Measurements from ENCODE around the gene SELPLG. TPM values are rescaled to one million over a fixed set of nuclear protein-coding genes. Genes with fewer than 3 reads are reported as not detected.

SELPLG gene
- total RNA-seq, 4 donors from 2014 or later = 3.6 to 12.4 (median 5.5) TPM

- no peak for TF ChIP-seq POLR2A (IDR thresholded peaks at IDR 0.05)
- TF ChIP-seq POLR2AphosphoS5 (IDR thresholded peaks at IDR 0.05) = no peak
- TF ChIP-seq, protein P1, sequence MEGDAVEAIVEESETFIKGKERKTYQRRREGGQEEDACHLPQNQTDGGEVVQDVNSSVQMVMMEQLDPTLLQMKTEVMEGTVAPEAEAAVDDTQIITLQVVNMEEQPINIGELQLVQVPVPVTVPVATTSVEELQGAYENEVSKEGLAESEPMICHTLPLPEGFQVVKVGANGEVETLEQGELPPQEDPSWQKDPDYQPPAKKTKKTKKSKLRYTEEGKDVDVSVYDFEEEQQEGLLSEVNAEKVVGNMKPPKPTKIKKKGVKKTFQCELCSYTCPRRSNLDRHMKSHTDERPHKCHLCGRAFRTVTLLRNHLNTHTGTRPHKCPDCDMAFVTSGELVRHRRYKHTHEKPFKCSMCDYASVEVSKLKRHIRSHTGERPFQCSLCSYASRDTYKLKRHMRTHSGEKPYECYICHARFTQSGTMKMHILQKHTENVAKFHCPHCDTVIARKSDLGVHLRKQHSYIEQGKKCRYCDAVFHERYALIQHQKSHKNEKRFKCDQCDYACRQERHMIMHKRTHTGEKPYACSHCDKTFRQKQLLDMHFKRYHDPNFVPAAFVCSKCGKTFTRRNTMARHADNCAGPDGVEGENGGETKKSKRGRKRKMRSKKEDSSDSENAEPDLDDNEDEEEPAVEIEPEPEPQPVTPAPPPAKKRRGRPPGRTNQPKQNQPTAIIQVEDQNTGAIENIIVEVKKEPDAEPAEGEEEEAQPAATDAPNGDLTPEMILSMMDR (IDR thresholded peaks at IDR 0.05) = no peak
- no peak for TF ChIP-seq EP300 (IDR thresholded peaks at IDR 0.05)
- no peak for ATAC-seq
- WGBS, 2 donors (ENCODE audit: low coverage in 1 of 2) = 66 to 77% methylated on average over 3 of the region's 3 CpGs
- peaks cover 6 to 91% of the 10 kb centered on the region in 2 donors for H3K36me3 ChIP-seq
- H3K4me3 ChIP-seq = no peak overlapping the region
- no peaks in the 10 kb centered on the region for H3K9me3 ChIP-seq
- no peaks in the 10 kb centered on the region for H3K27me3 ChIP-seq
- peaks cover 2 to 36% (median 3%) of the 10 kb centered on the region in 3 donors for H3K4me1 ChIP-seq
- H3K27ac ChIP-seq = no peak overlapping the region
Observed at GRCh38 chr12:108653922-108654321, 20.2 kb upstream of the SELPLG start.

- Histone ChIP-seq H3K27me3 (no peaks in the 10 kb centered on the region), H3K27ac (no peak overlapping the region), H3K4me3 (no peak overlapping the region), H3K36me3 (peaks cover 0 to 91% of the 10 kb centered on the region in 2 donors), H3K4me1 (peaks cover 2 to 37% (median 3%) of the 10 kb centered on the region in 3 donors), H3K9me3 (no peaks in the 10 kb centered on the region)
- TF ChIP-seq, protein P1 (IDR thresholded peaks at IDR 0.05) = no peak
- TF ChIP-seq POLR2AphosphoS5 (IDR thresholded peaks at IDR 0.05) = no peak
- TF ChIP-seq EP300 (IDR thresholded peaks at IDR 0.05) = no peak
- TF ChIP-seq POLR2A (IDR thresholded peaks at IDR 0.05) = no peak
- ATAC-seq = no peak
Observed at GRCh38 chr12:108653082-108653516, 19.4 kb upstream of the SELPLG start.

GRCh38 chr12:108650083-108650482 is 16.4 kb upstream of the SELPLG start:
- Histone ChIP-seq H3K4me3 (no peak overlapping the region), H3K4me1 (peaks cover 2 to 67% (median 4%) of the 10 kb centered on the region in 3 donors), H3K27ac (peak overlapping the region in 3 of 4 donors; percentile 70 to 78 (median 72)), H3K36me3 (peaks cover 0 to 90% of the 10 kb centered on the region in 2 donors), H3K9me3 (no peaks in the 10 kb centered on the region), H3K27me3 (no peaks in the 10 kb centered on the region)
- no peak for TF ChIP-seq EP300 (IDR thresholded peaks at IDR 0.05)
- TF ChIP-seq POLR2AphosphoS5 (IDR thresholded peaks at IDR 0.05) = no peak
- TF ChIP-seq, protein P1 (IDR thresholded peaks at IDR 0.05) = no peak
- TF ChIP-seq POLR2A (IDR thresholded peaks at IDR 0.05) = no peak
- 47% methylated on average over 2 of the region's 2 CpGs; no CpG with 5 or more reads in 1 of the 2 donors for WGBS, 2 donors (ENCODE audit: low coverage in 1 of 2)
- ATAC-seq = no peak

- H3K4me1 ChIP-seq = peaks cover 2 to 71% (median 8%) of the 10 kb centered on the region in 3 donors
Observed at GRCh38 chr12:108649669-108650068, 16.0 kb upstream of the SELPLG start.

DNA sequence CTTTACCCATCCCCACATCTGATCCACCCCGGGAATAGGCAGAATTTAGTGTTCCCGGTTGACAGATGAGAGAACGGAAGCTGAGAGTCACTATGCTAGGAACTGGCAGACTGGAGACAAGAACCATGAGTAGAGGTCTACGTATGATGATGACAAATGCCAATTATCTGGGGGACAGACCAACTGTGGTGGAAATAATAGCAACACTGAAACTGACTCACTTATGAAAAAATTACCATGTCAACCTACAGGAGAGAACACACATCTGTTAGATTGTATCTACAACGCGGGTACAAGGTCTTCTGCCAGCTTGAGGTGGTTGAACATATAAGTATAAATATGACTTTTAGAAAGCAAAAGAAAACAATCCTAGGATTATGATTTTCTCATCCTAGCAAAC is 15.4 kb upstream of the SELPLG start:
- Histone ChIP-seq H3K36me3 (peaks cover 0 to 86% of the 10 kb centered on the region in 2 donors), H3K27me3 (no peaks in the 10 kb centered on the region), H3K27ac (peak overlapping the region in 3 of 4 donors; percentile 70 to 78 (median 72)), H3K9me3 (no peaks in the 10 kb centered on the region), H3K4me3 (no peak overlapping the region), H3K4me1 (peaks cover 2 to 76% (median 13%) of the 10 kb centered on the region in 3 donors)
- TF ChIP-seq EP300 (IDR thresholded peaks at IDR 0.05) = no peak
- TF ChIP-seq, protein P1 (IDR thresholded peaks at IDR 0.05) = no peak
- TF ChIP-seq POLR2A (IDR thresholded peaks at IDR 0.05) = no peak
- ATAC-seq = no peak
- WGBS, 2 donors (ENCODE audit: low coverage in 1 of 2) = 69 to 82% methylated on average over 4 to 6 of the region's 6 CpGs

More at GRCh38 chr12:108649669-108650068, 16.0 kb upstream of the SELPLG start:
- TF ChIP-seq POLR2AphosphoS5 (IDR thresholded peaks at IDR 0.05) = peak; percentile 71
- TF ChIP-seq, protein P1 (IDR thresholded peaks at IDR 0.05) = no peak
- WGBS, 2 donors (ENCODE audit: low coverage in 1 of 2) = 12 to 18% methylated on average over 4 of the region's 4 CpGs
- Histone ChIP-seq H3K27ac (peak overlapping the region in 3 of 4 donors; percentile 70 to 78 (median 72)), H3K9me3 (no peaks in the 10 kb centered on the region), H3K27me3 (no peaks in the 10 kb centered on the region), H3K4me3 (no peak overlapping the region), H3K36me3 (peaks cover 0 to 90% of the 10 kb centered on the region in 2 donors)
- peak; percentile 75 for ATAC-seq

Measured in gastroesophageal sphincter (tissue), 4 donors.